ENCODE data around the gene WNT11.
A peak's percentile ranks its signal among the peaks of the same experiment; 100 is the strongest.

WNT11 gene

DNA sequence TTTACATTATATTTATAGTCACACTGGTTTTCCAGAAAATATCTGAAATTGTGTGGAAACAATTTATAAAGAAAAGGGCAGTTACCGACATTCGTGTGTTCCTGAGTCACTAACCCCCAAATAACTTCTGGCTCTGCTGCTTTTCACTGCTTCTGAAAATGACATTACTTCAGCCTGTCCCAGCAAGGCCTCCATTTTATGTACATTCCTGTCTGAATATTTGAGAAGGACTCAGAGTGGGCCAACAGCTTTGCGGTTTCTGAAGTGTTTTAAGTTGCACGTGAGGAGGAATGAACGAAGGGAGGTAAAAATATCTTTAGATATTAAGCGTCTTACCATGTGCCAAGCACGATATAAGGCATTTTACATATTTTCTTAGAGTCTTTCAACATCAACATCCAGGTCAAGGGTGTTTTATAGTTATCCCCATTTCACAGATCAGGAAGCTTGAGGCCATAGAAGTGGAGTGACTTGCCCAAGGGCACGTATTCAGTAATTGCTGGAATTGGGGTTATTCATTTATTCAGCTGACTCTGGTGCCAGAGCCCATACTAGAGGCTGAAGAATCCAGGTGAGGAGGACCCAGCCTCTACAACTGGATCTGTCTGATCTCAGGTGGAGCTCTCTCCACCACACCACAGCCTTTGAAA, 30.8 kb upstream of the WNT11 start:
- no peak for DNase-seq

DNA sequence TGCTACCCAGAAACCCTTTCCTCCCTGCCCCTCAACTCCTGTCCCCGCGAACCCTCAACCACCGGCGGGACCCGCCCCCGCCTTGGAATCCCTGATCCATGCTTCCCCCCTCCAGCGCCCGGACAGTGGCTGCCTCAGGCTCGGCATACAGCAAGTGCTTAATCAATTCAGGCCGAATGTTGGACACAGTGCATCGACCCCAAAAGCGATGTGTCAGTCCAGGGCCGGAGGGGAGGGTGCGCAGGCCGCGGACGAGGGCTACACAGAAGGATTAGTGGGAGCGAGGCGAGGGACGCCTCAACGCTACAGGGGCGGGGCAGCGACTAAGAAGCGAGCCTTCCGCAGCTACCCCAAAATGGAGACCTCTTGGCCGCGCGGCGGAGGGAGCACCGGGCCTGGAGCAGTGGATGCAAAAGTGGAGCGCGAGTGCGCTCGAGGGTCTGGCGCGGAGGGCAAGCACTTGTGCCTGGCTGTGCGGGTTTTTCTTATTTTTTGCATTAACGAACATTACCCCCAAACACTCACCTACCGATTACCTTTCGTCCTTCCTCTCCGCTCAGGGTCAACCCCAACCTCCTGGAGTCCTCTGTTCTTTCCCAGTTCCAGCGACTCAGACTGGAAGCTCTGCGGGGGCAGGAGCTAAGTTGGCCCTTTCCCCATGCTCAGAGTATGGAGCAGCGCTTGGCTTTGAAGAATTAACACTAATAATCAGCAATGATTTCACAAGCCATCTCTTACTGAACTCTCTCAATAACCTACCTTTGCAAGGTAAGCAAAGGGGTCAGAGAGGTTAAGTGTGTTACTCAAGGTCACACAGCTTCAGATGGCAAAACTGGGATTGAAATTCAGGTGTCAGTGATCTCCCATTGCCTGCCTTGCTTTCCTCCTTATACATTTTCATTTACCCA, 30.0 kb upstream of the WNT11 start:
- peak; percentile 40 for DNase-seq

DNA sequence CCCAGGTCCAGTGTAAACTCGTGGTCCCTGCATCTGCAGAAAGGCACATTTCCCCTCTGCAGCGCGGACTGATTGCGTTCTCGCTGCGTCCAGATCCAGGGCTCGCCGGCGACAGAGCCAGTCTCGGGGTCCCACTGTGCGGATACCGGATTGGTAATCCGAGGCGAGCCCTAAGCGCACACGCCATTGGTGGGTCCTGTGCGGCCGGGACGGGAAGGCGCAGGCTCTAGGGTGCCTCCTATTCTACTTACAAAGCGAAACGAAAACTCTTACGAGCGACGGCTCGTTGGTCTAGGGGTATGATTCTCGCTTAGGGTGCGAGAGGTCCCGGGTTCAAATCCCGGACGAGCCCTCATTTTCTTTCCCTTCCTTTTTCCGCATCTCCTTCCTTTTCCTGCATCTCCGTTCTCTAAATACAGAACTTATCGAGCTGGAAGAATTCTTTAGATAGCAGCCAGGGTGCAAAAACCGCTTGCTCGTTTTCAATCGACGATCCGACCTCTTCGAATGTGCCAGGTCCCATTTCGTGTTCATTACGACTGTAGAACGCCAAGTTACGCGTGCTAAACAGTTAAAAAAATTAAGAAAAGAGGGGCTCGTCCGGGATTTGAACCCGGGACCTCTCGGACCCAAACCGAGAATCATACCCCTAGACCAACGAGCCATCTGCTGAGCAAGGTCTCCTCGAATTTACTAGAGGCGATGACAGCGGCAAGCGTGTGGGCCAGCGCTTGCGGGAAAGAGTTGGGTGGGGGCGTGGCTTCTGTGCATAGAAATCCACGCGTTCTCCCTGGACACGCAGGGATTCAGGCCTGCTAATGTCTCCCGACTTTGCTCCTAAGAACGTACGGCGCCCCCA, 29.2 kb upstream of the WNT11 start:
- DNase-seq, result peak; percentile 92

DNA sequence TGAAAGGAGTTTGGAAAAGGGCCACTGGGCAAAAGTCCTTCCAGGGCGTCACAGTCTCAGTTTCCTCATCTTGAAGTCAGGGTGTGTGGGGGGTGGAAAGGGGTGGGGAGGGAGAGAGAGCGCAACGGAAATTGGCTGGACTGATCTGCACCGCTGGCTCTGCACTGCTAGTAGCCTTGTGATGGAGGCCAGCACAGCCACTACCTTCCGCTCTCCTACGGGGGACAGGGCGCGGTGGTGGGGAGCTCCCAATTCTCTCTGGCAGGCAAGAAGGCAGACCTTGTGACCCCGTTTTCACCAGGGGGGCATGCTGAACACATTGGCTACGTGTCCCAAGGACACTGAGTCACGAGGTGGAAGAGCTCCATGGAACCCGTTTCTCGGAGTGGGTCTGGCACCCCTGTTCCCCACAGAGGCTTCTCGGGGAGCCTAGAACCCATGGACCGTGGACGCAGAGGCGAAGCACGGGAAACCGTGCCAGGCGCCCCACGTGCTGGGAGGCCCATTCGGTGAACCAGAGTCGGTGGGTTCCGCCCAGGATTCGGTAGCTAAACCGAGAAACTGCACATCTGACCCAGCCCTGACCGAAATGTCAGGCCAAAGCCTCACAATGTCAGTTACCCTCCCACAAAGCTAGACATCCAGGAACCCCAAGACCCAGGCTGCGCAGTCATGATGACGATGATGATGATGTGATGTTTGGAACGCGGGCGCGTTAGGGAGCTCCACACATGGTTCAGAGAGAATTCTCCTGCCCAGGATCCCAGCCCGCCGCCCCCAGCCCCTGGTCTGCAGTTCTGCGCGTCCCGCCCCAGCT, 28.3 kb upstream of the WNT11 start:
- DNase-seq, result no peak

DNA sequence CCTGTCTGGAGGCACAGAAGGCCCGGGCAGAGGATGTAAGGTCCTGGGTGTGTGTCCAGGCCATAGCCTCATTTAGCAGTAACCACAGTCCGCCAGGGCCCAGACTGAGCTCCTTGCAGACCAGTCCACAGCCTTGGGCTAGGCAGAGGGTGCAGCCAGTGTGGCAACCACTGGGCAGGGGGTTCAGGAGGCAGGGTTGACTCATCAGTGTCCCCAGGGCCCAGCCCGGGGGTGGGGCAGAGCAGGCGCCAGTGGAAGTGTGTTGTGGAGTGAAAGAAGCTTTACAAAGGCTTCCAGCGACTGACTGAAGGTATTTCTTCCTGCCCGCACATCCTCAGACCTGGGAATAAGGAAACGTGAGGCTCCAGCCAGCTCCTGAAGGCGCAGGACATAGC, 27.7 kb upstream of the WNT11 start:
- peak; percentile 17 for DNase-seq

DNA sequence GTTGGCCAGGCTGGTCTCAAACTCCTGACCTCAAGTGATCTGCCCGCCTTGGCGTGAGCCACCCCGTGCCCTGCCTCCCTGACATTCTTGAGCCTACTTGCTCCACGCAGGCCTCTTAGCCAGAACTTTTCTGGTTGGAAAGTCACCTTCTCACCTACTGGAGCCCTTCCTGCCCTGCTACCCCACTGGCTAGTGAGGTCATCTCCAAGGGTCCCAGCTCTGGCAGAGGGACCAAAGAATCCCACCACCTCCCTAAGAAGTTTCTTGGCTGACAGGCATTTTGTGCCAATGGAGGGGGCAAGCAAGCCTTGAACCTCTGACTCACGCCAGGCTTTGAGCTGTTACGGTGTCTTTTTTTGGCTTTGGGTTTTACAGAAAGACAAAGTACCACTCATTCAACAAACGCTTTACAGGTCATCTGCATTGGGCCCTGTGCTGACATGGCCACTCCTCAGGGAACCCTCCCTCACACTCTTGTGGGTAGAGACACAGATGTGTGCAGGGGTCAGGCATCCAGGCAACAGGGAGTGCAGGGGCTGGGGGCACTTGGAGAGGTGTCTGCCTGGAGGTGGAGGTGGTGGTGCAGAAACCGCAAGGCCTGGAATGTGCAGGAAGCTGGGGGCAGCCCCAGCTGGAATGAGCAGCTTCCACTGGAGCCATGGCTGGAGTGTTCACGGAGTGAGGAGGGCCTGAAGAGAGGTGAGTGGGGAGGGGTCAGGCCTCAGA, 27.1 kb upstream of the WNT11 start:
- no peak for DNase-seq

DNA sequence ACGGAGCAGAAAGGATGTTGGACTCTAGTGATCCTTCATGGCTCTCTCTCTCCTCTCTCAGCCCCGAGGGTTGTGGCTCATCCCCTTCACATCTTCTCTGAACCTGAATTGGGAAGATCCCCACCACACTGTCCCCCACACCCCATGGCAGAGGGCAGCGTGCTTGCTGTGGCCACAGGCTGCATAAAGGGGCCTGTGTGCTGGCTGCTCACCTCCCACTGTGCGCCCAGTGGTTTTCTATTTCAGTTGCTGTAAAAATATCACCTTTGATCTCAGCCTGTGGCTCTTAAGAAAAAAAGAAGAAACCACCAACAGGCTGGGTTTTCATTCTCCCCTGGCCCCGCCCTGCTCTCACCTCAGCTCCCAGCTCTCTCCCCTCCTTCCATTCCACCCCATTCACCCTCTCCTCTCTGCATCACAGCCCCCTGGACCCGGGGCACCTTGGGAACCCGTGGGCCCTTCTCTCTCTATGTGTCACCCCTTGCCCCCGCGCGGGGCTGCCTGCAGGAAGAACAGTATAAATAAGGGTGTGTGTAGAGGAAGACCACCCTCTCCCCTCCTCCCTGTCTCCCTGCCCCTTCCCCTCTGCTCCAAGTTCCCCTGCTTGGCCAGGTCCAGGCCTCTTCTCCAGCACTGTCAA, 25.8 kb upstream of the WNT11 start:
- peak; percentile 23 for DNase-seq

DNA sequence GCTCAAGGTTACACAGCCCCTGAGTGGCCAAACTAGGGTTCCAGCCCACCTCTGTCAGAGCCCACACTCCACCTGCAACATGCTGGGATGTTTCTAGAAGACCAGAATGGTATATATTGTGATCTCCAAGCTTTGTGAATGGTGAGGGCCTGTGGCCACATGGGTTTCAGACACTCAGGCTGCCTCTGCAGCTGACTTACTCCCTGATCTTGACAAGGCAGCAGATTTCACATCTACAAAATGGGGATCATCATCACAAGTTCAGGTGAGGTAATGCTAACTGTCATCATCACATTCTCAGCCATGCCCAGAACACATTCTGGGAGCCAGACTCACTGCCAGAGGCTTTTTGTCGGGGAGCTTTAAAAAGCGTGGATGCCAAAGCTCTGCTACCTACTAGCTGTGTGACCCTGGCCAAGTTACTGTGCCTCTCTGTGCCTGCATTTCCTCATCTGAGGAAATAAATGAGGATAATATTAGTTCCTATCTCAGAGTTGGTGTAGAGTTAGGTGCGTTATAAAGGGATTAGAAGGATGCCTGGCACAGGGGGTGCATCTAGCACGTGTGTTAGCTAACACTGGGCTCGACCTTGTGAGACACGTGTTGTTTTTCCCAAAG, 24.9 kb upstream of the WNT11 start:
- DNase-seq, result no peak

DNA sequence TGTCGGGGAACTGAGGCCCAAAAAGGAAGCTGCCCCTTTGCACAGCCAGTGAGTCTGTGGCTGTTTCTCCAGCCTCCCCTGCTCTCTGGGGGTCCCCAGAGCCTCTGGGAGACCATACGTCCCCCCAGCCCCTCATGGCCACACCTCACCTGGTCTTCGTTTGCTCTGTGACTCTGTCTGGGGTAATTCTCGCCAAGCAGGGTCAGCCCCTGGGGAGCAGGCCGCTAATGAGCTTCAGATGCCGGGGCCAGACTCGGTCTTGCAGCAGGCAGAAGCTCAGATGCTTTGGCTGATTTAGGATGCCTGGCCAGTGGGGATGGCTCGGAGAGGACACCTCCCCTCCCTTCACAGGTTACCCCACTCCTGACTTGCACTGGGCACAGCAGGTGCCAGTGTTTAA, 24.1 kb upstream of the WNT11 start:
- DNase-seq, result no peak

DNA sequence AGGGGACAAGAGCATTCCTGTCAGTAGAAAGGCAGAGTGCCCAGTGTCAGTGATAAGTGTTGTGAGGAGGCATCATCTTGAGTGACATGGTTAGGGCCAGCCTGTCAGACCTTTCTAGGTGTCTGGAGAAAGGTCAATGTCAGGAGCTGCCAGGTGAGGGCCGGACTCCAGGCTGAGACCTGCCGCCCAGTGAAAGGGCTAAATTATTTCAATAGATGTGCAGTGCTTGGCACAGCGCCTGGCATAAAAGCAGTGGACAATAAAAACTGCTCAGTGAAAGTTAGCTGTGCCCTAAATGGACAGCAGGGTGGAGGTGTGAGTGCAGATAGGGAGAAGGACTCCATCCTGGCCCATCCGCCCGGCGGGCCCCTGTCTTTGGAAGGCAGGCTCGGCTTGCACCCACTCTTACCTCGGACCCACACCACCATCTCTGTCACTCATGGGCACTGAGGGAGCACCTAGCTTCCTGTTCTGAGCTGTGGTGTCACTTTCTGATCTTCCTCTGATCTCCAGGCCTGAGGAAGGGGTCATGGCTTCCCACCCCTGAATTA, 23.5 kb upstream of the WNT11 start:
- no peak for DNase-seq

DNA sequence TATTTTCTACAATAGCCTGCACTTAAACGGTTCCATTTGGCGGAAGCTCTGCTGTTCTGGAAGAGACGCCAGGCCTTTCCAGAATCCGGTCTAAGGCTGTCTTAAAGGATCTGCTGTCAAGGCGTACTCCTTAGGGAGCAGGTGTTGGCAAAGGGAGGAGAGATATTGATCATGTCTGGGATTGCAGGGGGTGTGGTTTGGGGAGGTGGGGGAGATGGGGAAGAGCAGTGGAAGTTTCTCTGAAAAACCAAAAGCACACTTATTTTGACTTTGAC, 22.5 kb upstream of the WNT11 start:
- no peak for DNase-seq

DNA sequence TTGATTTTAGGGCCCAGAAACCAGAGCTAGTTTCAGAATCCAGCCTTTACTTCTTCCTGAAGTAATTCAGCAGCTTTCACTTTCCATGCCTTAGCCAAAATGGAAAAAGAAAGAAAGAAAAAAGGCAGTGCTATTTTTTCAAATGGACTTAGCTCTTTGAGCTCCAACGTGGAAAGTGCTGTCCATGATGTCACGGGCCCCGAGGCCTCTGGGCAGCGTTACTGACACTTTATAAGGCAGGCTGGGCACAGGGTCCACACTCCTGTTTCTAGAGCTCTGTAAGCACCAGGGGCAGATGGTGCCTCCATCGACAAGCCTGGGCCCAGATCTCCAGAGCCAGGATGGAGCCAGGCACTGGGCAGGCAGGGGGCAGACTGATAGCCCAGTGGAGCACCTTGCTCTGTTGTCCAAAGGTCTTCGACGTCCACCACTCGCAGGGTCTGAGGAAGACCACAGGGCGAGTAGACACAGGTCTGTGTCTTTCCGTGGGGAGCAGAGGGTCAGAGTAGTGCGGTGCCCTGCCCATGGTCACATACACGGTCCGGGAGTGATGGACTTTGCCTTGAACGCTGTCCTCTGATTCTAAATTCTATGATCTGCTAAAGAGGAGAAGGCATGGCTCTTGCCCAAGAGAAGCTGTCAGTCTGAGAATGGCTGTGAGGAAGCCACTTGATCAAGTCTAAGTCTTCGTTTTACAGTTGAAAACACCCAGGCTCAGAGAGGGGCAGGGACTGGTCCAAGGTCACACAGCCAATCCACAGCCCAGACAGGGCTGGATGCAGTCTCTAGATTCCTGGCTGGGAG, 22.0 kb upstream of the WNT11 start:
- no peak for DNase-seq

DNA sequence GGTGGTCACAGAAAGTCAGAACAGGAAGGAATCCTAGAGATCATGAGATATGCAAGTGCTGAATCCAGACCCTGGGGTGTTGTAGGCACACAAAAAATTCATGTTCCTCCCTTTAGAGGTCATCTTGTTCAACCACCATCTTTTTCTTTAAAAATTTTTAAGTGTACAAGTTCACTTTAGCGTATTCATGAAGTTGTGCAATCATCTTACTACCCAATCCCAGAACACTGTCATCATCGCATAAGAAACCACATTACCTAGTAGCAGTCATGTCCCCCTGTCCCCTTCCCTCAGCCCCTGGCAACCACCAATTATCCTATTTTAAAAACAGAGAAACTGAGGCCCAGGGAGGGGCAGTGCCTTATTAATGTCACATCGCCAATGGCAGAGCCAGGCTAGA, 20.3 kb upstream of the WNT11 start:
- DNase-seq, result no peak

DNA sequence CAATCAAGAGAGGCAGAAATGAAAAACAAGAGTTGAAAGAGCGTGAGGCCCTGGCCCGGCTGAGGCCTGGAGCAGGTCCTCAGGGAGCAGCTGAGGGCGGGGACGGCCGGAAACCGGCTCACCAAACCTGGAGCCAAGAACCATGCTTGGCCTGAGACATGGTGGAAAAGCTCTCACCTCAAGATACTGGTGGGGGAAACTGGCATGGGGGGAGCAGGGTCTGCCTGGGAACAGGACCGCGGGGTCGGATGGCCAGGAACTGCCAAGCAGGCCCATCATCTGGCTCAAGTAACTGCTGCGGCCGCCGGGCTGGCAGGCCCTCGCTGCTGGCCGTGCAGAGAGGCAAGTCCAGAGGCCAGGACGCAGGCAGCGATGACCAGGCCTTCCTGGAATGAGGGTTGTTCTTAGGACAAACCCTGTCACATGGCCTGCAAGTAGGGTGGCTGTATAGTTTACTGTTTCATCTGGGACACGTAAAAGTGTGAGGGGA, 18.9 kb upstream of the WNT11 start:
- DNase-seq, result no peak

DNA sequence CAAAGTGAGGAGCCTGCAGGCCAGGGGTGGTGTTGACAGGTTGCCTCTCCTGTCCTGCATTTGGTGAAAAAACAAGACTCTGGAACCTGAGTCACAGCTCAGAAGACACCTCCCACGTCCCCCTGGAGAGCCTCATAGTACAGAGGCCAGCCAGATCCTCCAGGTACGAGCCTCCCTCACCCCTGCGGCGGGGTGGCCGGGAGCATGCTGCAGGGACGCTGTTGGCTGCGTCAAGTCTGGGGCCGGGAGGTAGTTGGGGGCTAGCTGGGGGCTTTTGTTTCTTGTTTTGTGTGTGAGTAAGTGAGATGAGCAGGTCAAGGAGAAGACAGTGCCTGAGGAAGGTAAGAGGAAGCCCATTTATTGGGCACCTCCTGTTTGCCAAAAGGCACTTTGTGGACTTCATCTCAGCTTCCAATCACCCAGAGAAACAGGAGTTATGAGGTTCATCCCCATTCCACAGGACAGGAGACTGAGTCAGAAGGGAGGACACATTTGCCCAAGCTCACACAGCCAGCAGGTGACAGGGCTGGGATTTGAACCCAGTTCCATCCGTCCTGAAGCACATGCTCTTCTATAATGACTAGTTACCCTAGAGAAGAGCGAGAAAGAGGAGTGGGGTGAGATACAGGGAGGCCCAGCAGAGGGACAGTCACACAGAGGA, 18.3 kb upstream of the WNT11 start:
- DNase-seq, result no peak

DNA sequence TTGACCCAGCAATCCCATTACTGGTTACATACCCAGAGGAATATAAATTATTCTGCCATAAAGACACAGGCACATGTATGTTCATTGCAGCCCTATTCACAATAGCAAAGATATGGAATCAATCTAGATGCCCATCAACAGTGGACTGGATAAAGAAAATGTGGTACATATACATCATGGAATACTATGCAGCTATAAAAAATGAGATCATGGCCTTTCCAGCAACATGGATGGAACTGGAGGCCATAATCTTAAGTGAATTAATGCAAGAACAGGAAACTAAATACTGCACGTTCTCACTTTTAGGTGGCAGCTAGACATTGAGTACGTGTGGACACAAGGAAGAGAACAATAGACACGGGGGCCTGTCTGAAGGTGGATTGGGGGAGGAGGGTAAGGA, 15.1 kb upstream of the WNT11 start:
- DNase-seq, result no peak

DNA sequence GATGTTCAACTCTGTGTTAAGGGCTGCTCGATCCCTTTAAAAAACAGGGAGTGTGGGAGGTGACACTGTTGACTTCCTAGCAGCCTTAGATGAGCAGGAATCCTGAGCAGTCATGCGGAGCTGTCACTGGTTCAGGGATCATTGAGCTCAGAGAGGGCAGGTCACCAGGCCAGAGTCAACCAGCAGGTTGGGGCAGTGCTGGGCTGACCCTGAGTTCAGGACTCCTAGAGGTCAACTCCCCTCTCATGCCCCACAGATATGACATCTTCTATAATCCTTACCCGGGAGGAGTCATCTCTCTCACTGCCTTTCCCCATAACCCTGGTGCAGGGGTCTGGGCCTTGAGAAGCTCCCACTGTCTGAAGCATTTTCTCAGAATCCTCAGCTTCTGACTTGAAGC, 12.9 kb upstream of the WNT11 start:
- DNase-seq, result no peak

DNA sequence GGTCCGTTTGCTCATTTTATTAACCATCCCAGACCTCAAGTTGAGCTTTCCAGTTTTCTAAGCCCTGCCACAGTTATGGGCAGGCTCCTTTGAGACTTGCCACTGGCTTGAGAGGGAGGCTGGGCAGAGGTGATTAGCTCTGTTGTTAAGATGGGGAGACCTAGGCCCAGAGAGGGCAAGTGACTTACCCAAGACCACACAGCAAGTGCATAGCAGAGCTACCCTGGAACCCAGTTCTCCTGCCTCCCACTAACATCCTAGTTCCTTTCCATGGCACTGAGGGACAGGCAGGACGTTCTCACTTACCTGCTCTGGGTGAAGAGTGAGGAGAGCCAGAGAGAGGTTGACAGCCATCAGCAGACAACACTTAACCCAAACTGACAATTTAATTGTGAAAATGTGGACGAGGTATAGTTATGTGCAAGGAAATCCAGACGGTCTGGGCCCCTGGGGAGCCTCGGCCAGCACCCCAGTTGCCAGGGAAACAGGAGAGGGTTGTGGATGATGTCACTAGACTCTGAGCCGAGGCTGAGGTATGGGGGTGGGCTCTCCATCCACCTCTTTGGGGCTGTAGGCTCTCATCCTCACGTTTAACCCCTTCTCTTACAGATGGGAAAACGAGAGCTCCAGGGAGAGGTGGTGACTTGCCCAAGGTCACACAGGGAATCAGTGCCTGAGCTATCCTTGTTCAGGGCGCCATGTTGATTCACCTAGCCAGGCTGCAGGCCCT, 12.3 kb upstream of the WNT11 start:
- DNase-seq, result no peak

All from stimulated activated CD4-positive, alpha-beta T cell treated with anti-CD3 and anti-CD28 coated beads, Interleukin-4, amount 100 ng/mL, for 24 hours (primary cell).